HEK293 (cell line): ENCODE results near the gene ANHX.

ENCODE experiments used
- CTCF ChIA-PET: fragments of 350-600 bp; formaldehyde crosslinking; extraction: SDS; loops from one replicate; lab custom pipeline; 2021; ENCODE audit warnings: antibody characterized with exemption; lab: Yijun Ruan, JAX
- POLR2A ChIA-PET: fragments of 300-600 bp; formaldehyde crosslinking; extraction: SDS; loops from one replicate; lab custom pipeline; 2020; ENCODE audit warnings: antibody characterized with exemption, inconsistent platforms; lab: Yijun Ruan, JAX
- H3K27ac ChIP-seq: fragments of 200-500 bp; sonication (Bioruptor generic); 2 replicates; pipeline ENCODE4 v1.5.1; 2014; ENCODE audit warnings: low read depth, low read length, control low read depth, inconsistent platforms; ENCODE audit errors: extremely low read depth
- H3K36me3 ChIP-seq, 2 experiments: fragments of 200-500 bp in 1 of 2; sonication (Bioruptor generic) in 1 of 2; 1 replicate in 1 of 2; 2 replicates in 1 of 2; pipeline ENCODE4 v1.5.1; 2014 to 2017; ENCODE audit warnings: inconsistent platforms in 2 of 2, low read length in 2 of 2; ENCODE audit not compliant: control insufficient read depth in 2 of 2, insufficient read depth in 1 of 2
- H3K4me1 ChIP-seq: fragments of 200-500 bp; sonication (Bioruptor generic); 2 replicates; pipeline ENCODE4 v1.5.1; 2014; ENCODE audit warnings: mild to moderate bottlenecking, low read length, inconsistent platforms; ENCODE audit not compliant: control insufficient read depth, insufficient read depth
- H3K4me3 ChIP-seq: 2 replicates; pipeline ENCODE4 v1.5.1; 2011; ENCODE audit warnings: low read depth, mild to moderate bottlenecking, control low read depth, low read length, moderate library complexity
- H3K9me3 ChIP-seq: fragments of 200-500 bp; sonication (Bioruptor generic); 2 replicates; pipeline ENCODE4 v1.5.1; 2014; ENCODE audit warnings: low read depth, low read length, inconsistent platforms; ENCODE audit not compliant: control insufficient read depth, insufficient read depth
- HOXD13 ChIP-seq: sonication (generic); formaldehyde crosslinking; IDR thresholded peaks from 2 replicates; pipeline ENCODE4 v1.8.0; 2022; ENCODE audit warnings: missing genetic modification reagents, borderline replicate concordance
- KLF16 ChIP-seq: fragments of 450-650 bp; formaldehyde crosslinking; IDR thresholded peaks from 2 replicates; pipeline ENCODE4 v1.5.1; 2017; ENCODE audit warnings: missing biosample characterization, missing genetic modification characterization
- KLF17 ChIP-seq: fragments of 450-650 bp; formaldehyde crosslinking; IDR thresholded peaks from 2 replicates; pipeline ENCODE4 v1.5.1; 2016; ENCODE audit warnings: missing biosample characterization, missing genetic modification characterization
- REPIN1 ChIP-seq: fragments of 450-650 bp; formaldehyde crosslinking; IDR thresholded peaks from 2 replicates; pipeline ENCODE4 v1.5.1; 2017; ENCODE audit warnings: missing biosample characterization, missing genetic modification characterization, low read depth
- SALL2 ChIP-seq: fragments of 450-650 bp; formaldehyde crosslinking; IDR thresholded peaks from 2 replicates; pipeline ENCODE4 v1.5.0; 2017; ENCODE audit warnings: missing biosample characterization, mild to moderate bottlenecking, missing genetic modification characterization, borderline replicate concordance
- SETDB1 ChIP-seq: IDR thresholded peaks from one replicate; pipeline ENCODE4 v1.6.1; 2017; ENCODE audit warnings: mild to moderate bottlenecking, low read length, moderate library complexity, mixed read lengths; ENCODE audit not compliant: insufficient read length
- TRIM28 ChIP-seq: IDR thresholded peaks from 2 replicates; pipeline ENCODE4 v1.6.1; 2011; ENCODE audit warnings: low read length, control low read depth, borderline replicate concordance
- WT1 ChIP-seq: fragments of 450-650 bp; formaldehyde crosslinking; IDR thresholded peaks from 2 replicates; pipeline ENCODE4 v1.5.1; 2016; ENCODE audit warnings: missing biosample characterization, missing genetic modification characterization
- ZFP3 ChIP-seq: fragments of 450-650 bp; formaldehyde crosslinking; IDR thresholded peaks from 2 replicates; pipeline ENCODE4 v1.5.1; 2016; ENCODE audit warnings: low read depth, missing biosample characterization, missing genetic modification characterization
- ZNF10 ChIP-seq: fragments of 450-650 bp; formaldehyde crosslinking; IDR thresholded peaks from 2 replicates; pipeline ENCODE4 v1.5.1; 2017; ENCODE audit warnings: missing biosample characterization, missing genetic modification characterization
- ZNF174 ChIP-seq: fragments of 450-650 bp; formaldehyde crosslinking; IDR thresholded peaks from 2 replicates; pipeline ENCODE4 v1.5.0; 2017; ENCODE audit warnings: missing biosample characterization, mild to moderate bottlenecking, missing genetic modification characterization
- ZNF248 ChIP-seq: fragments of 450-650 bp; formaldehyde crosslinking; IDR thresholded peaks from 2 replicates; pipeline ENCODE4 v1.5.1; 2017; ENCODE audit warnings: missing biosample characterization, missing genetic modification characterization
- ZNF26 ChIP-seq: fragments of 450-650 bp; formaldehyde crosslinking; IDR thresholded peaks from 2 replicates; pipeline ENCODE4 v1.5.1; 2016; ENCODE audit warnings: missing biosample characterization, missing genetic modification characterization
- ZNF274 ChIP-seq, 2 experiments: fragments of 200-500 bp in 1 of 2; fragments of 450-650 bp in 1 of 2; sonication (Bioruptor generic) in 1 of 2; formaldehyde crosslinking in 1 of 2; IDR thresholded peaks; 2 replicates each; pipeline versions ENCODE4 v1.5.1 to v1.6.1; 2014 to 2016; ENCODE audit warnings: borderline replicate concordance in 1 of 2, inconsistent platforms in 1 of 2, low read length in 1 of 2, missing biosample characterization in 1 of 2, missing genetic modification characterization in 1 of 2
- ZNF280D ChIP-seq: fragments of 450-650 bp; formaldehyde crosslinking; IDR thresholded peaks from 2 replicates; pipeline ENCODE4 v1.5.1; 2016; ENCODE audit warnings: missing biosample characterization, missing genetic modification characterization
- ZNF335 ChIP-seq: fragments of 450-650 bp; formaldehyde crosslinking; conservative IDR thresholded peaks from 2 replicates; pipeline ENCODE4 v1.5.1; 2016; ENCODE audit warnings: missing biosample characterization, missing genetic modification characterization
- ZNF426 ChIP-seq: fragments of 450-650 bp; formaldehyde crosslinking; IDR thresholded peaks from 2 replicates; pipeline ENCODE4 v1.5.1; 2017; ENCODE audit warnings: missing biosample characterization, missing genetic modification characterization, mild to moderate bottlenecking, inconsistent platforms, moderate library complexity
- ZNF488 ChIP-seq: fragments of 450-650 bp; formaldehyde crosslinking; IDR thresholded peaks from 2 replicates; pipeline ENCODE4 v1.5.1; 2016; ENCODE audit warnings: missing biosample characterization, missing genetic modification characterization
- ZNF555 ChIP-seq: fragments of 450-650 bp; formaldehyde crosslinking; conservative IDR thresholded peaks from 2 replicates; pipeline ENCODE4 v1.5.1; 2017; ENCODE audit warnings: missing biosample characterization, mild to moderate bottlenecking, missing genetic modification characterization, inconsistent platforms
- ZNF571 ChIP-seq: fragments of 450-650 bp; formaldehyde crosslinking; IDR thresholded peaks from 2 replicates; pipeline ENCODE4 v1.5.0; 2017; ENCODE audit warnings: missing biosample characterization, missing genetic modification characterization
- ZNF600 ChIP-seq: fragments of 450-650 bp; formaldehyde crosslinking; IDR thresholded peaks from 2 replicates; pipeline ENCODE4 v1.5.1; 2016; ENCODE audit warnings: missing biosample characterization, missing genetic modification characterization
- ZNF626 ChIP-seq: fragments of 450-650 bp; sonication (Bioruptor Pico); formaldehyde crosslinking; IDR thresholded peaks from 2 replicates; pipeline ENCODE4 v1.5.1; 2018; ENCODE audit warnings: missing biosample characterization, missing genetic modification characterization, inconsistent platforms
- ZNF707 ChIP-seq: fragments of 450-650 bp; formaldehyde crosslinking; IDR thresholded peaks from 2 replicates; pipeline ENCODE4 v1.5.1; 2016; ENCODE audit warnings: missing biosample characterization, missing genetic modification characterization
- ZSCAN30 ChIP-seq: fragments of 450-650 bp; IDR thresholded peaks from 2 replicates; pipeline ENCODE4 v1.5.1; 2018; ENCODE audit warnings: missing biosample characterization, mild to moderate bottlenecking, missing genetic modification characterization, moderate library complexity
- ZXDB ChIP-seq: fragments of 450-650 bp; formaldehyde crosslinking; IDR thresholded peaks from 2 replicates; pipeline ENCODE4 v1.5.1; 2016; ENCODE audit warnings: missing biosample characterization, missing genetic modification characterization

The ANHX gene

GRCh38 chr12:133202493-133203343 lies 33.0 kb downstream of the ANHX start:
- Histone ChIP-seq H3K4me3 (no peak overlapping the region), H3K27ac (no peak overlapping the region), H3K9me3 (no peaks in the 10 kb centered on the region), H3K36me3 (peaks cover 0 to 30% of the 10 kb centered on the region in 2 experiments; a peak in 2 of 3 replicates)
- ChIA-PET CTCF (no interaction called here), POLR2A (interaction anchor here (0.6 to 0.7 kb wide), 2 partner anchors 123 to 247 kb away, joined by 3 to 4 read pairs; partner anchors contain the start of gene ZNF605)
- TF ChIP-seq REPIN1 (tag by site-specific recombination) (no peak), KLF16 (tag by site-specific recombination) (0 out of 2 replicates have a peak, but pooled peaks have one; percentile 9), ZNF280D (peak; percentile 46; the same call in 1 of the 2 replicates), ZNF10 (tag by site-specific recombination) (no peak), WT1 (tag by site-specific recombination) (no peak), TRIM28 (0 out of 2 replicates have a peak, but pooled peaks have one; percentile 62), ZNF426 (tag by site-specific recombination) (no peak), ZXDB (tag by site-specific recombination) (no peak), ZNF626 (tag by site-specific recombination) (0 out of 2 replicates have a peak, but pooled peaks have one; percentile 19), HOXD13 (CRISPR knock-in tag) (no peak), ZNF335 (tag by site-specific recombination) (no peak), SETDB1 (peak; percentile 97), ZNF248 (tag by site-specific recombination) (no peak), SALL2 (no peak), ZNF488 (tag by site-specific recombination) (no peak), KLF17 (tag by site-specific recombination) (no peak), ZNF555 (no peak), ZFP3 (tag by site-specific recombination) (no peak), ZNF707 (no peak), ZNF26 (no peak), ZNF600 (tag by site-specific recombination) (no peak), ZNF274 (IDR thresholded peaks at IDR 0.05; ENCODE audit: low read length) (peak; percentile 15; the same call in 1 of the 2 replicates), ZNF274 (tag by site-specific recombination; IDR thresholded peaks at IDR 0.05; ENCODE audit: borderline replicate concordance) (peak; percentile 97; the same call in 1 of the 2 replicates), ZNF174 (no peak), ZSCAN30 (tag by site-specific recombination) (no peak), ZNF571 (tag by site-specific recombination) (no peak)
- TF ChIP-seq, all 188 proteins: peak for 6
- no peaks in the 10 kb centered on the region for H3K4me1 ChIP-seq
